Measurements from ENCODE around the gene FIP1L1.

DNA sequence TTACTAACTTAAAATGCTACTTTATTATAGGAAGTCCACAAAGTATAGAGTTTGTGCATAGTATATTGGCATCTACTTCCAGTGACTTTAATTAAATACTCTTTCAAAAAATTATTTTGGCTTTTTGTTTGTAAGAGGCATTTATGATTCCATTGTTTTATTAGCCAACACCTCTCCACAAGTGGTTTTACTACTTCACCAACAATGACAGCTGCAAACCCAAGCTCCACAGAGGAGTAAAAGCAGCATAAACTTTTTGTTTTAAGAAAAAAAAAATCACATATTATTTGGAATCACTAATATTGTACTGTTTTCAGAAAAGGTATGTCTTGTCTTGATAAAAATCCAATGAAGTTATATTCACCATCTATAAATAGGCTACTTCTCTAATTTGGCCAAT is 88.5 kb downstream of the FIP1L1 start:
- TF ChIP-seq GATA2 (IDR thresholded peaks at IDR 0.05; ENCODE audit: low read depth, low read length): no peak
- no peak for TF ChIP-seq GATA3 (IDR thresholded peaks at IDR 0.05; ENCODE audit: low read depth, low read length)

All from SH-SY5Y (cell line).